Neural crest cell (in vitro differentiated cells): Measurements from ENCODE around the gene GET4. TPM values are rescaled to one million over a fixed set of nuclear protein-coding genes. Genes with fewer than 3 reads are reported as not detected.

ENCODE experiments used
- DNase-seq: peaks from one replicate; pipeline ENCODE4 v3.0.0; 2021; ENCODE audit warnings: low read depth, mixed read lengths, low spot score
- H3K27ac Mint-ChIP-seq: one replicate; pipeline ENCODE4 v1.8.0; 2021; ENCODE audit warnings: mild to moderate bottlenecking, mixed read lengths; ENCODE audit not compliant: unreplicated experiment
- H3K27me3 Mint-ChIP-seq: 2 replicates; pipeline ENCODE4 v1.8.0; 2021; ENCODE audit warnings: low read depth, mild to moderate bottlenecking, mixed read lengths
- H3K36me3 Mint-ChIP-seq: 2 replicates; pipeline ENCODE4 v1.8.0; 2021; ENCODE audit warnings: low read depth, mild to moderate bottlenecking, mixed read lengths
- H3K4me1 Mint-ChIP-seq: 2 replicates; pipeline ENCODE4 v1.8.0; 2021; ENCODE audit warnings: mixed read lengths
- H3K4me3 Mint-ChIP-seq: one replicate; pipeline ENCODE4 v1.8.0; 2021; ENCODE audit warnings: mild to moderate bottlenecking, mixed read lengths
- H3K9me3 Mint-ChIP-seq: 2 replicates; pipeline ENCODE4 v1.8.0; 2021; ENCODE audit warnings: mixed read lengths
- CTCF ChIP-seq: fragments of 200-600 bp; sonication (generic); conservative IDR thresholded peaks from 2 replicates; pipeline ENCODE4 v1.5.0; 2021; ENCODE audit warnings: antibody characterized with exemption, mild to moderate bottlenecking
- long read RNA-seq: library from polyadenylated mRNA; unstranded; transcript quantifications from one replicate; pipeline ENCODE4 v2.0.0, GENCODE V29; 2020
- total RNA-seq: library from RNA; stranded (reverse); gene quantifications from 2 replicates; pipeline ENCODE4 v1.2.1, GENCODE V29; 2021

The GET4 gene
- total RNA-seq, result 50.4 and 55.2 TPM in 2 replicates
- long read RNA-seq, full-length matches to known transcripts, result 4 of 6 reads
- long read RNA-seq, partial matches to known transcripts, result 0 of 6 reads
- long read RNA-seq, other reads (novel, unspliced or antisense), result 2 of 6 reads

- Mint-ChIP-seq H3K27ac (peak within 1 kb of the TSS; percentile 93), H3K4me3 (peak within 1 kb of the TSS; percentile 91), H3K36me3 (peaks cover 23% of the 10 kb centered on the region), H3K9me3 (no peaks in the 10 kb centered on the region), H3K4me1 (peaks cover 26% of the 10 kb centered on the region), H3K27me3 (no peaks in the 10 kb centered on the region)
- peak; percentile 32 for TF ChIP-seq CTCF
- DNase-seq, result peak; percentile 97
These were observed at the start of gene GET4 for GRCh38 chr7:876077-876971. TSS of gene GET4 (plus strand) at chr7:876554. CDS start at chr7:876646, 92 bp downstream.

DNA sequence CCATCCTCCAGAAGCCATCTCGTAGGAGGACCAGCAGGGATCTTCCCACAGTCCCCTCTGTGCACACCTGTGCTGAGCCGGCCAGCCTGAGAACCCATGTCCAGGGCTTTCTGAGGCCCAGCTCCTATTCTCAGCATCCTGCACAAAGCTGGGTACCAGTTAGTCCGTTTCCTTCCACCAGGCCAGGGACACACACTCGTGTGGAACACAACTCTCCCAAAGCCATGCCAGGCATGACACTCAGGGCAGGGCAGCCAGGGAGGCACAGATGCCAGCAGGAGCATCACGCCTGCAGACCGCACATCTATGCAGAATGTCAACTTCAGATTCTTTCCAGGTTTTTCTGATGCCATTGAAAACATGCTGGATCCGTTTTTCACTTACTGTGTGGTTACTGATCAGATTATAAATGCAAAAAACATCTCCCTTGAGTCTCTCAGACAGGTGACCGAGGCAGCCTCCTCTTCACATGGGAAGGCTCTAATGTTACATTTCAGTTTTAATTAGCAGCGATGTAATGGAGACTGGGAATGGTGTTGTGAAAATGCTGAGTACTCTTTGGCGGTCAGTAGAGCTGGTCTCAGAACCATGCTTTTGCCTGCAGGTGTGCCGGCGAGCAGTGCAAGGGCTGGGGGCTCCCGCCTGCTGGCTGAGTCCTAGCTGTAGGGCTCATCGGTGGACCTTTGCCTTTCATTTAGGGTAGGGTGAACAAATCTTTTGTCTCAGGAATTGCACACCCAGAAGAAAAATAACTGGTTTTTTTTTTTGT is 47.4 kb upstream of the GET4 start:
- Mint-ChIP-seq H3K4me1 (peaks cover 40% of the 10 kb centered on the region), H3K27ac (no peak overlapping the region), H3K36me3 (no peaks in the 10 kb centered on the region), H3K4me3 (no peak overlapping the region), H3K9me3 (no peaks in the 10 kb centered on the region), H3K27me3 (no peaks in the 10 kb centered on the region)
- no peak for TF ChIP-seq CTCF
- no peak for DNase-seq

- no peak overlapping the region for H3K27ac Mint-ChIP-seq
- no peaks in the 10 kb centered on the region for H3K27me3 Mint-ChIP-seq
- no peak for TF ChIP-seq CTCF
- no peak for DNase-seq
- no peaks in the 10 kb centered on the region for H3K36me3 Mint-ChIP-seq
- H3K4me1 Mint-ChIP-seq, result peaks cover 34% of the 10 kb centered on the region
- no peaks in the 10 kb centered on the region for H3K9me3 Mint-ChIP-seq
- H3K4me3 Mint-ChIP-seq, result no peak overlapping the region
These were observed 46.3 kb upstream of the GET4 start for GRCh38 chr7:830069-830468.

DNA sequence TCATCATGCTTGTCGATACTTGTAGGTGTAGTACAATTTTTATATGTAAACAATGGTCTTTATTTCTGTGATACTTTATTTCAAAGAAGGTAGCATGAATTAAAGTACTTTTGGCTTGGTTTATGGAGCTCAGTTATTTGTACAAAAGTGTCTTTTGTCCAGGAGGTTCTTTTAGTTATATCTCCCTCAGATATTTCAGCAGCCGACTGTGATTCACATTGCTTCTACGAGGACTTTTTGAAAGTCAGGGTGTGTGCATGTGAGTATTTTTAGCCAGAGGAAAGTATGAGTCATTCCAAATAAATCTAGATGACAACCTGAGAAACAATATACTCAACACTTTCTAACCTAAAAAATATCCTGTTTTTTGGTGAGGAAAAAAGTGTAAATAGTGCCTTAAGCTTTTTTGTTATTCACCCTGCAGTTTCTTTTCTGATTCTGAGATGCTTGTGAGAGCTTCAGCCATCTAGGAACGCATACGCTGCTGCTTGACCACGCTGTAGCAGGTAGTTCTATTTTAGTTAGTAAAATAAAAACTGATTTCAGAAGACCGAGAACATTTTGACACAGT is 44.7 kb upstream of the GET4 start:
- Mint-ChIP-seq H3K9me3 (no peaks in the 10 kb centered on the region), H3K27me3 (no peaks in the 10 kb centered on the region), H3K4me3 (no peak overlapping the region), H3K36me3 (peaks cover 2% of the 10 kb centered on the region), H3K27ac (no peak overlapping the region), H3K4me1 (peaks cover 30% of the 10 kb centered on the region)
- no peak for DNase-seq
- no peak for TF ChIP-seq CTCF

GRCh38 chr7:832167-832967 is 44.0 kb upstream of the GET4 start, which contains the start of gene SUN1:
TSS of gene SUN1 (plus strand) at chr7:832476. CDS start at chr7:832525, 49 bp downstream.
- DNase-seq, result no peak
- H3K4me3 Mint-ChIP-seq, result no peak within 1 kb of the TSS
- peaks cover 31% of the 10 kb centered on the region for H3K4me1 Mint-ChIP-seq
- no peaks in the 10 kb centered on the region for H3K9me3 Mint-ChIP-seq
- H3K36me3 Mint-ChIP-seq, result peaks cover 3% of the 10 kb centered on the region
- H3K27me3 Mint-ChIP-seq, result no peaks in the 10 kb centered on the region
- no peak within 1 kb of the TSS for H3K27ac Mint-ChIP-seq
- no peak for TF ChIP-seq CTCF
